Liver (tissue), 9 donors: ENCODE data around the gene NUP93. TPM values are rescaled to one million over a fixed set of nuclear protein-coding genes. Genes with fewer than 3 reads are reported as not detected.
"Not testable (repeated sequence)": the region's sequence is repeated elsewhere in the genome, so short reads cannot be mapped to it uniquely, and the experiment has no call there.

Experiments used
- DNase-seq: peaks from one replicate; pipeline ENCODE4 v3.0.0-alpha.2; 2017; ENCODE audit warnings: low spot score
- H3K27ac ChIP-seq, 2 donors: one replicate each; pipeline ENCODE4 v1.7.0; 2013; ENCODE audit warnings: inconsistent platforms in 2 of 2, low read length in 2 of 2, control low read depth in 1 of 2, low read depth in 1 of 2, mild to moderate bottlenecking in 1 of 2
- H3K27me3 ChIP-seq, 4 donors: one replicate each; pipeline versions ENCODE4 v1.6.1 to v1.7.0; 2013; ENCODE audit warnings: low read length in 3 of 4, inconsistent platforms in 1 of 4, mild to moderate bottlenecking in 1 of 4, moderate library complexity in 1 of 4; ENCODE audit not compliant: control insufficient read depth in 4 of 4, insufficient read depth in 4 of 4
- H3K36me3 ChIP-seq, 4 donors: one replicate each; pipeline versions ENCODE4 v1.6.1 to v1.7.0; 2013; ENCODE audit warnings: low read length in 3 of 4, mild to moderate bottlenecking in 3 of 4, low read depth in 1 of 4, moderate library complexity in 1 of 4; ENCODE audit not compliant: control insufficient read depth in 4 of 4, insufficient read depth in 3 of 4
- H3K4me1 ChIP-seq, 4 donors: one replicate each; pipeline versions ENCODE4 v1.6.1 to v1.7.0; 2013; ENCODE audit warnings: low read length in 3 of 4, mild to moderate bottlenecking in 3 of 4, moderate library complexity in 1 of 4; ENCODE audit not compliant: control insufficient read depth in 4 of 4, insufficient read depth in 4 of 4
- H3K4me3 ChIP-seq, 3 donors: one replicate each; pipeline versions ENCODE4 v1.6.1 to v1.7.0; 2013; ENCODE audit warnings: low read length in 3 of 3, control low read depth in 1 of 3, low read depth in 1 of 3, mild to moderate bottlenecking in 1 of 3
- H3K9ac ChIP-seq, 2 donors: one replicate each; pipeline ENCODE4 v1.7.0; 2013; ENCODE audit warnings: low read length in 2 of 2, mild to moderate bottlenecking in 2 of 2, moderate library complexity in 2 of 2, control low read depth in 1 of 2, low read depth in 1 of 2
- H3K9me3 ChIP-seq, 4 donors: one replicate each; pipeline versions ENCODE4 v1.6.1 to v1.7.0; 2013; ENCODE audit warnings: low read length in 3 of 4; ENCODE audit not compliant: control insufficient read depth in 4 of 4
- CTCF ChIP-seq: fragments of 150-350 bp; IDR thresholded peaks from 2 replicates; pipeline ENCODE4 v1.5.1; 2017; ENCODE audit warnings: improper control_type of control experiment, low read depth, low read length; ENCODE audit not compliant: missing input control
- EGR1 ChIP-seq, 2 donors: IDR thresholded peaks; 2 replicates each; pipeline ENCODE4 v1.6.1; 2016 to 2018; ENCODE audit warnings: antibody characterized with exemption in 2 of 2, low read depth in 2 of 2
- FOXA1 ChIP-seq: IDR thresholded peaks from 2 replicates; pipeline ENCODE4 v1.6.1; 2016; ENCODE audit warnings: antibody characterized with exemption
- FOXA2 ChIP-seq: IDR thresholded peaks from 2 replicates; pipeline ENCODE4 v1.6.1; 2016; ENCODE audit warnings: antibody characterized with exemption
- GABPA ChIP-seq, 2 donors: IDR thresholded peaks in 1 of 2; conservative IDR thresholded peaks in 1 of 2; 2 replicates each; pipeline ENCODE4 v1.6.1; 2016; ENCODE audit warnings: antibody characterized with exemption in 2 of 2, mild to moderate bottlenecking in 1 of 2, moderate library complexity in 1 of 2
- HNF4A ChIP-seq, 2 donors: conservative IDR thresholded peaks; 2 replicates each; pipeline ENCODE4 v1.6.1; 2016; ENCODE audit warnings: antibody characterized with exemption in 2 of 2, mild to moderate bottlenecking in 2 of 2
- HNF4G ChIP-seq: IDR thresholded peaks from 2 replicates; pipeline ENCODE4 v1.6.1; 2016; ENCODE audit warnings: antibody characterized with exemption
- JUND ChIP-seq, 2 donors: IDR thresholded peaks; 2 replicates each; pipeline ENCODE4 v1.6.1; 2016; ENCODE audit warnings: antibody characterized with exemption in 2 of 2
- RXRA ChIP-seq, 2 donors: IDR thresholded peaks; 2 replicates each; pipeline ENCODE4 v1.6.1; 2017 to 2018; ENCODE audit warnings: antibody characterized with exemption in 2 of 2, mild to moderate bottlenecking in 1 of 2
- SP1 ChIP-seq: IDR thresholded peaks from 2 replicates; pipeline ENCODE4 v1.6.1; 2018; ENCODE audit warnings: antibody characterized with exemption, mild to moderate bottlenecking
- TAF1 ChIP-seq: conservative IDR thresholded peaks from 2 replicates; pipeline ENCODE4 v1.6.1; 2016; ENCODE audit warnings: antibody characterized with exemption, mild to moderate bottlenecking
- WGBS: extraction: QIAGEN DNeasy Blood & Tissue Kit; methylation state at CpG from one replicate; pipeline ENCODE4 v1.1.7; 2013; 5-methylcytosine and 5-hydroxymethylcytosine counted together
- polyA plus RNA-seq, 2 donors: library from polyadenylated mRNA; stranded (reverse) in 1 of 2; unstranded in 1 of 2; fragments of 200-250 nt in 1 of 2; fragments of >200 nt in 1 of 2; fragmentation: Nextera tagmentation in 1 of 2; extraction: Ambion mirVana in 1 of 2; gene quantifications; one replicate each; pipeline versions ENCODE4 v1.2.1 to v1.2.3, GENCODE V29; 2013 to 2015
- total RNA-seq, 2 donors: library from RNA; depleted of rRNA; stranded (reverse); fragments of >200 nt; gene quantifications; one replicate each; pipeline ENCODE4 v1.2.3, GENCODE V29; 2014
- TF ChIP-seq, protein P1 (sequence below): IDR thresholded peaks from 2 replicates; pipeline ENCODE4 v1.6.1; 2016; ENCODE audit warnings: antibody characterized with exemption
- TF ChIP-seq, protein P2 (sequence below): IDR thresholded peaks from 2 replicates; pipeline ENCODE4 v1.6.1; 2016; ENCODE audit warnings: antibody characterized with exemption, mild to moderate bottlenecking
- TF ChIP-seq, protein P3 (sequence below): IDR thresholded peaks from 2 replicates; pipeline ENCODE4 v1.6.1; 2016; ENCODE audit warnings: antibody characterized with exemption
- donor health status: healthy.
- donor health status: healthy.
- donor health status: healthy.
- donor health status: healthy.
- donor health status: healthy.

The NUP93 gene
- total and polyA plus RNA-seq, 4 donors, result 8.2 to 31.8 (median 9.8) TPM

DNA sequence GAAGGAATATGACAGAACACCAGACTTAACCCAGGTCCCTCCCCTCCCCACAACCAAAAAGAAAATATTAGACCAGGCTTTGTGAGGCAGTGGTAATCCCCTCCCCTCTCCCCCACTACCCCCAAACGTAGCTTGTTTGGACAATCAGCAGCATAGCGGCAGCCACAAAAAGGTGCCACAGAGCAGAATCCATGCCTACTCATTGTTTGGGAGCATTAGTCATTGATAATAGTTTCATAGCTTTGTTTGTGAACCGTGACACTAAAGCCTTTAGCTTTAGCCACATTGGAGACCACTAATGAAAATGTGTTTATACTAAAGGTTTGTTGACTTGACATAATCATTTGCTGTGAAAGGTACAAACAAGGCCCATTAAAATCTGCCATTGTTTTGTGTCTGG, 65.1 kb downstream of the NUP93 start:
- Histone ChIP-seq H3K36me3 (no peaks in the 10 kb centered on the region), H3K4me1 (no peaks in the 10 kb centered on the region), H3K9ac (no peak overlapping the region), H3K27ac (no peak overlapping the region), H3K27me3 (no peaks in the 10 kb centered on the region), H3K9me3 (no peaks in the 10 kb centered on the region), H3K4me3 (no peak overlapping the region)
- 92% methylated on average over 3 of the region's 3 CpGs for WGBS
- no peak for TF ChIP-seq GABPA (IDR thresholded peaks at IDR 0.05 in 1 of 2, conservative IDR thresholded peaks at IDR 0.05 in 1 of 2)
- TF ChIP-seq EGR1 (IDR thresholded peaks at IDR 0.05; ENCODE audit: low read depth in 2 of 2), result no peak
- no peak for TF ChIP-seq JUND (IDR thresholded peaks at IDR 0.05)
- TF ChIP-seq HNF4G, result no peak
- no peak for TF ChIP-seq FOXA1
- no peak for TF ChIP-seq HNF4A (conservative IDR thresholded peaks at IDR 0.05)
- no peak for TF ChIP-seq TAF1
- no peak for TF ChIP-seq CTCF
- no peak for TF ChIP-seq FOXA2
- TF ChIP-seq, protein P1, sequence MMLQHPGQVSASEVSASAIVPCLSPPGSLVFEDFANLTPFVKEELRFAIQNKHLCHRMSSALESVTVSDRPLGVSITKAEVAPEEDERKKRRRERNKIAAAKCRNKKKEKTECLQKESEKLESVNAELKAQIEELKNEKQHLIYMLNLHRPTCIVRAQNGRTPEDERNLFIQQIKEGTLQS, result no peak
- no peak for TF ChIP-seq RXRA (IDR thresholded peaks at IDR 0.05)
- TF ChIP-seq, protein P2, sequence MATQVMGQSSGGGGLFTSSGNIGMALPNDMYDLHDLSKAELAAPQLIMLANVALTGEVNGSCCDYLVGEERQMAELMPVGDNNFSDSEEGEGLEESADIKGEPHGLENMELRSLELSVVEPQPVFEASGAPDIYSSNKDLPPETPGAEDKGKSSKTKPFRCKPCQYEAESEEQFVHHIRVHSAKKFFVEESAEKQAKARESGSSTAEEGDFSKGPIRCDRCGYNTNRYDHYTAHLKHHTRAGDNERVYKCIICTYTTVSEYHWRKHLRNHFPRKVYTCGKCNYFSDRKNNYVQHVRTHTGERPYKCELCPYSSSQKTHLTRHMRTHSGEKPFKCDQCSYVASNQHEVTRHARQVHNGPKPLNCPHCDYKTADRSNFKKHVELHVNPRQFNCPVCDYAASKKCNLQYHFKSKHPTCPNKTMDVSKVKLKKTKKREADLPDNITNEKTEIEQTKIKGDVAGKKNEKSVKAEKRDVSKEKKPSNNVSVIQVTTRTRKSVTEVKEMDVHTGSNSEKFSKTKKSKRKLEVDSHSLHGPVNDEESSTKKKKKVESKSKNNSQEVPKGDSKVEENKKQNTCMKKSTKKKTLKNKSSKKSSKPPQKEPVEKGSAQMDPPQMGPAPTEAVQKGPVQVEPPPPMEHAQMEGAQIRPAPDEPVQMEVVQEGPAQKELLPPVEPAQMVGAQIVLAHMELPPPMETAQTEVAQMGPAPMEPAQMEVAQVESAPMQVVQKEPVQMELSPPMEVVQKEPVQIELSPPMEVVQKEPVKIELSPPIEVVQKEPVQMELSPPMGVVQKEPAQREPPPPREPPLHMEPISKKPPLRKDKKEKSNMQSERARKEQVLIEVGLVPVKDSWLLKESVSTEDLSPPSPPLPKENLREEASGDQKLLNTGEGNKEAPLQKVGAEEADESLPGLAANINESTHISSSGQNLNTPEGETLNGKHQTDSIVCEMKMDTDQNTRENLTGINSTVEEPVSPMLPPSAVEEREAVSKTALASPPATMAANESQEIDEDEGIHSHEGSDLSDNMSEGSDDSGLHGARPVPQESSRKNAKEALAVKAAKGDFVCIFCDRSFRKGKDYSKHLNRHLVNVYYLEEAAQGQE, result no peak
- TF ChIP-seq, protein P3, sequence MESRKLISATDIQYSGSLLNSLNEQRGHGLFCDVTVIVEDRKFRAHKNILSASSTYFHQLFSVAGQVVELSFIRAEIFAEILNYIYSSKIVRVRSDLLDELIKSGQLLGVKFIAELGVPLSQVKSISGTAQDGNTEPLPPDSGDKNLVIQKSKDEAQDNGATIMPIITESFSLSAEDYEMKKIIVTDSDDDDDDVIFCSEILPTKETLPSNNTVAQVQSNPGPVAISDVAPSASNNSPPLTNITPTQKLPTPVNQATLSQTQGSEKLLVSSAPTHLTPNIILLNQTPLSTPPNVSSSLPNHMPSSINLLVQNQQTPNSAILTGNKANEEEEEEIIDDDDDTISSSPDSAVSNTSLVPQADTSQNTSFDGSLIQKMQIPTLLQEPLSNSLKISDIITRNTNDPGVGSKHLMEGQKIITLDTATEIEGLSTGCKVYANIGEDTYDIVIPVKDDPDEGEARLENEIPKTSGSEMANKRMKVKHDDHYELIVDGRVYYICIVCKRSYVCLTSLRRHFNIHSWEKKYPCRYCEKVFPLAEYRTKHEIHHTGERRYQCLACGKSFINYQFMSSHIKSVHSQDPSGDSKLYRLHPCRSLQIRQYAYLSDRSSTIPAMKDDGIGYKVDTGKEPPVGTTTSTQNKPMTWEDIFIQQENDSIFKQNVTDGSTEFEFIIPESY, result no peak
- TF ChIP-seq SP1, result no peak
- DNase-seq, result no peak

- not testable (repeated sequence) for H3K9ac ChIP-seq, H3K4me1 ChIP-seq, H3K27me3 ChIP-seq, H3K36me3 ChIP-seq, H3K4me3 ChIP-seq, H3K27ac ChIP-seq, DNase-seq, H3K9me3 ChIP-seq
- 98% methylated on average over 2 of the region's 2 CpGs for WGBS
These were observed 67.1 kb downstream of the NUP93 start for GRCh38 chr16:56797038-56797437.
